ENCODE data around the gene RNF227.
A peak's percentile ranks its signal among the peaks of the same experiment; 100 is the strongest.

RNF227 gene

GRCh38 chr17:7889166-7889955 is 26.7 kb downstream of the RNF227 start:
- no peak overlapping the region for H3K27ac Mint-ChIP-seq

GRCh38 chr17:7888184-7888920 is 27.7 kb downstream of the RNF227 start, which contains the start of gene CHD3:
Gene CHD3, plus strand, starts transcription at chr17:7888789. Its CDS starts 212 bp downstream, at chr17:7889001.
- Mint-ChIP-seq H3K27me3 (no peaks in the 10 kb centered on the region), H3K36me3 (ENCODE audit: low read depth) (peaks cover 43% of the 10 kb centered on the region), H3K4me3 (no peak within 1 kb of the TSS), H3K27ac (no peak within 1 kb of the TSS), H3K4me1 (ENCODE audit: low read depth) (peaks cover 5% of the 10 kb centered on the region), H3K9me3 (no peaks in the 10 kb centered on the region)
- intact Hi-C loops (cut with micrococcal nuclease), result loop anchor here (2.0 to 5.0 kb wide), 2 partner anchors 26 to 44 kb away; partner anchors contain the start of genes CNTROB and TRAPPC1

More at GRCh38 chr17:7889166-7889955, 26.7 kb downstream of the RNF227 start:
- H3K4me3 Mint-ChIP-seq, result no peak overlapping the region
- no peaks in the 10 kb centered on the region for H3K9me3 Mint-ChIP-seq
- no peaks in the 10 kb centered on the region for H3K27me3 Mint-ChIP-seq
- intact Hi-C loops (cut with micrococcal nuclease), result loop anchor here (2.0 to 5.0 kb wide), 2 partner anchors 27 to 43 kb away; partner anchors contain the start of genes CNTROB and TRAPPC1
- H3K4me1 Mint-ChIP-seq (ENCODE audit: low read depth), result peaks cover 6% of the 10 kb centered on the region
- peaks cover 53% of the 10 kb centered on the region for H3K36me3 Mint-ChIP-seq (ENCODE audit: low read depth)

- H3K9me3 Mint-ChIP-seq, result no peaks in the 10 kb centered on the region
- H3K27me3 Mint-ChIP-seq, result no peaks in the 10 kb centered on the region
- H3K4me1 Mint-ChIP-seq (ENCODE audit: low read depth), result peaks cover 5% of the 10 kb centered on the region
- H3K4me3 Mint-ChIP-seq, result no peak overlapping the region
- H3K27ac Mint-ChIP-seq, result no peak overlapping the region
- H3K36me3 Mint-ChIP-seq (ENCODE audit: low read depth), result peaks cover 39% of the 10 kb centered on the region
- intact Hi-C loops (cut with micrococcal nuclease), result loop anchor here (2.0 to 5.0 kb wide), 2 partner anchors 25 to 45 kb away; partner anchors contain the start of genes CNTROB and TRAPPC1
These were observed 28.5 kb downstream of the RNF227 start for GRCh38 chr17:7887482-7888183.

GRCh38 chr17:7887038-7887481 is 29.0 kb downstream of the RNF227 start:
- peaks cover 33% of the 10 kb centered on the region for H3K36me3 Mint-ChIP-seq (ENCODE audit: low read depth)
- no peak overlapping the region for H3K27ac Mint-ChIP-seq
- no peaks in the 10 kb centered on the region for H3K27me3 Mint-ChIP-seq
- H3K4me1 Mint-ChIP-seq (ENCODE audit: low read depth), result peaks cover 3% of the 10 kb centered on the region
- H3K4me3 Mint-ChIP-seq, result no peak overlapping the region
- intact Hi-C loops (cut with micrococcal nuclease), result loop anchor here (5.0 kb wide), 1 partner anchor 45 kb away; the partner anchor contains the start of genes CNTROB and TRAPPC1
- H3K9me3 Mint-ChIP-seq, result no peaks in the 10 kb centered on the region

- Mint-ChIP-seq H3K4me3 (no peak overlapping the region), H3K27me3 (no peaks in the 10 kb centered on the region), H3K4me1 (ENCODE audit: low read depth) (no peaks in the 10 kb centered on the region), H3K36me3 (ENCODE audit: low read depth) (peaks cover 27% of the 10 kb centered on the region), H3K27ac (no peak overlapping the region), H3K9me3 (no peaks in the 10 kb centered on the region)
- intact Hi-C loops (cut with micrococcal nuclease), result loop anchor here (5.0 kb wide), 1 partner anchor 46 kb away; the partner anchor contains the start of genes CNTROB and TRAPPC1
These were observed 29.7 kb downstream of the RNF227 start for GRCh38 chr17:7886227-7887037.

GRCh38 chr17:7885367-7886226 is 30.5 kb downstream of the RNF227 start:
- no peak overlapping the region for H3K27ac Mint-ChIP-seq
- no peak overlapping the region for H3K4me3 Mint-ChIP-seq
- peaks cover 18% of the 10 kb centered on the region for H3K36me3 Mint-ChIP-seq (ENCODE audit: low read depth)

GRCh38 chr17:7884581-7885366 is 31.3 kb downstream of the RNF227 start:
- H3K4me3 Mint-ChIP-seq, result peak overlapping the region; percentile 75
- intact Hi-C loops (cut with micrococcal nuclease), result loop anchor here (5.0 kb wide), 1 partner anchor 48 kb away; the partner anchor contains the start of genes CNTROB and TRAPPC1
- peaks cover 10% of the 10 kb centered on the region for H3K36me3 Mint-ChIP-seq (ENCODE audit: low read depth)
- H3K9me3 Mint-ChIP-seq, result no peaks in the 10 kb centered on the region
- H3K27me3 Mint-ChIP-seq, result no peaks in the 10 kb centered on the region
- H3K4me1 Mint-ChIP-seq (ENCODE audit: low read depth), result no peaks in the 10 kb centered on the region
- H3K27ac Mint-ChIP-seq, result peak overlapping the region; percentile 60

More at GRCh38 chr17:7885367-7886226, 30.5 kb downstream of the RNF227 start:
- Mint-ChIP-seq H3K4me1 (ENCODE audit: low read depth) (no peaks in the 10 kb centered on the region), H3K9me3 (no peaks in the 10 kb centered on the region), H3K27me3 (no peaks in the 10 kb centered on the region)
- intact Hi-C loops (cut with micrococcal nuclease), result loop anchor here (5.0 kb wide), 1 partner anchor 47 kb away; the partner anchor contains the start of genes CNTROB and TRAPPC1

- Mint-ChIP-seq H3K27ac (peak overlapping the region; percentile 60), H3K27me3 (no peaks in the 10 kb centered on the region), H3K36me3 (ENCODE audit: low read depth) (peaks cover 6% of the 10 kb centered on the region), H3K9me3 (no peaks in the 10 kb centered on the region), H3K4me3 (peak overlapping the region; percentile 39), H3K4me1 (ENCODE audit: low read depth) (no peaks in the 10 kb centered on the region)
- intact Hi-C loops (cut with micrococcal nuclease), result no loop called here
These were observed 32.2 kb downstream of the RNF227 start for GRCh38 chr17:7883781-7884386.

GRCh38 chr17:7882629-7883028 is 33.5 kb downstream of the RNF227 start:
- no peaks in the 10 kb centered on the region for H3K4me1 Mint-ChIP-seq (ENCODE audit: low read depth)
- H3K4me3 Mint-ChIP-seq, result no peak overlapping the region
- H3K27ac Mint-ChIP-seq, result no peak overlapping the region
- H3K27me3 Mint-ChIP-seq, result no peaks in the 10 kb centered on the region
- intact Hi-C loops (cut with micrococcal nuclease), result no loop called here
- H3K9me3 Mint-ChIP-seq, result no peaks in the 10 kb centered on the region
- H3K36me3 Mint-ChIP-seq (ENCODE audit: low read depth), result peaks cover 6% of the 10 kb centered on the region

GRCh38 chr17:7882068-7882467 is 34.0 kb downstream of the RNF227 start:
- intact Hi-C loops (cut with micrococcal nuclease), result no loop called here
- Mint-ChIP-seq H3K4me1 (ENCODE audit: low read depth) (no peaks in the 10 kb centered on the region), H3K9me3 (no peaks in the 10 kb centered on the region), H3K4me3 (no peak overlapping the region), H3K27ac (no peak overlapping the region), H3K36me3 (ENCODE audit: low read depth) (peaks cover 6% of the 10 kb centered on the region), H3K27me3 (no peaks in the 10 kb centered on the region)

GRCh38 chr17:7881276-7882054 is 34.6 kb downstream of the RNF227 start:
- Mint-ChIP-seq H3K36me3 (ENCODE audit: low read depth) (peaks cover 6% of the 10 kb centered on the region), H3K27me3 (no peaks in the 10 kb centered on the region), H3K27ac (no peak overlapping the region), H3K9me3 (no peaks in the 10 kb centered on the region), H3K4me3 (no peak overlapping the region), H3K4me1 (ENCODE audit: low read depth) (peaks cover 3% of the 10 kb centered on the region)
- intact Hi-C loops (cut with micrococcal nuclease), result no loop called here
